Sigmoid colon (tissue), 7 donors: ENCODE measurements around the gene CLEC7A. TPM values are rescaled to one million over a fixed set of nuclear protein-coding genes. Genes with fewer than 3 reads are reported as not detected.

ENCODE experiments used
- DNase-seq: peaks from one replicate; pipeline ENCODE4 v3.0.0-alpha.2; 2019
- H3K27ac ChIP-seq, 4 donors: fragments of 200-600 bp; sonication (generic); one replicate each; pipeline ENCODE4 v1.5.1; 2016 to 2019; ENCODE audit warnings: mild to moderate bottlenecking in 1 of 4
- H3K27me3 ChIP-seq, 3 donors: fragments of 200-600 bp; sonication (generic); one replicate each; pipeline ENCODE4 v1.5.1; 2019; ENCODE audit warnings: mild to moderate bottlenecking in 1 of 3
- H3K36me3 ChIP-seq, 4 donors: fragments of 200-600 bp; sonication (generic); one replicate each; pipeline ENCODE4 v1.5.1; 2016 to 2019
- H3K4me1 ChIP-seq, 4 donors: fragments of 200-600 bp; sonication (generic); one replicate each; pipeline ENCODE4 v1.5.1; 2017 to 2019
- H3K4me3 ChIP-seq, 4 donors: fragments of 200-600 bp; sonication (generic); one replicate each; pipeline ENCODE4 v1.5.1; 2017 to 2019; ENCODE audit warnings: mild to moderate bottlenecking in 2 of 4, moderate library complexity in 1 of 4
- H3K9me3 ChIP-seq, 4 donors: fragments of 200-600 bp in 3 of 4; sonication (generic) in 3 of 4; one replicate each; pipeline versions ENCODE4 v1.5.1 to v1.6.1; 2013 to 2019
- EP300 ChIP-seq, 4 donors: sonication (generic); formaldehyde crosslinking; IDR thresholded peaks; one replicate each; pipeline ENCODE4 v1.6.1; 2017; ENCODE audit warnings: antibody characterized with exemption in 4 of 4
- POLR2A ChIP-seq, 2 donors: fragments of 450-650 bp; IDR thresholded peaks; one replicate each; pipeline ENCODE4 v1.6.1; 2016; ENCODE audit warnings: antibody characterized with exemption in 2 of 2, mild to moderate bottlenecking in 2 of 2, moderate library complexity in 2 of 2
- POLR2AphosphoS5 ChIP-seq, 4 donors: sonication (generic); formaldehyde crosslinking; IDR thresholded peaks; one replicate each; pipeline ENCODE4 v1.6.1; 2017; ENCODE audit warnings: antibody characterized with exemption in 4 of 4
- WGBS, 2 donors: extraction: QIAGEN DNeasy Blood & Tissue Kit; methylation state at CpG; one replicate each; pipeline ENCODE4 v1.1.7; 2013; 5-methylcytosine and 5-hydroxymethylcytosine counted together
- intact Hi-C: fragments of 100-400 bp; cut with DNase I; formaldehyde crosslinking; loops from one replicate; pipeline ENCODE4 v1.15.1; 2023
- polyA plus RNA-seq, 3 donors: library from polyadenylated mRNA; stranded (reverse); fragments of 200-250 nt; gene quantifications; one replicate each; pipeline ENCODE4 v1.2.3, GENCODE V29; 2013
- total RNA-seq, 4 donors: library from RNA; depleted of rRNA; stranded (reverse); fragments of >200 nt; gene quantifications; one replicate each; pipeline ENCODE4 v1.1.0, GENCODE V29; 2016
- TF ChIP-seq, protein P1 (sequence below), 4 experiments: fragments of 450-650 bp in 3 of 4; fragments of 200-600 bp in 1 of 4; IDR thresholded peaks; one replicate each; pipeline ENCODE4 v1.5.1; 2016 to 2019; ENCODE audit warnings: antibody characterized with exemption in 4 of 4, mild to moderate bottlenecking in 3 of 4, moderate library complexity in 2 of 4
- donor health status: healthy with polysubstance abuse.
- donor health status: Bipolar disorder and iron deficiency.
- donor health status: healthy.

Gene CLEC7A
- total and polyA plus RNA-seq, 7 donors, result 1.8 to 11.1 (median 8.9) TPM

DNA sequence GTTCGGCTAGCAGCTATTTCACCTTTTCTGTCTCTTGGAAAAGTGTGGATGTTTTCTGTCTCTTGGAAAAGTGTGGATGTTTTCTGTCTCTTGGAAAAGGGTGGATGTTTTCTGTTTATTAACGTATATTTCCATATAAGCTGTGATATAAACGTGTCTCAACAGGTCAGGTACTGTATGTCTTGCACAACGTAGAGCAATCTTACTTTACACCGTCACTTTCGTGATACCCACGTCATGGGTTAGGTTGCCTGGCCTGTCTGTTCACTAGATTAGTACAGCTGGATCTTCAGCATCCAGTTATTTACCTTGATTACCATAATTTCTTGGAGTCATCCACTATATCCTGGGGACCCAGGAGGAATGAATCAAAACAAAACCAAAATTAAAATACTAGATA is 14.1 kb downstream of the CLEC7A start:
- Histone ChIP-seq H3K27ac (no peak overlapping the region), H3K4me1 (no peaks in the 10 kb centered on the region), H3K27me3 (no peaks in the 10 kb centered on the region), H3K36me3 (no peaks in the 10 kb centered on the region), H3K9me3 (no peaks in the 10 kb centered on the region), H3K4me3 (no peak overlapping the region)
- WGBS, 2 donors, result 86 to 89% methylated on average over 7 of the region's 7 CpGs
- DNase-seq, result no peak
- TF ChIP-seq, protein P1, sequence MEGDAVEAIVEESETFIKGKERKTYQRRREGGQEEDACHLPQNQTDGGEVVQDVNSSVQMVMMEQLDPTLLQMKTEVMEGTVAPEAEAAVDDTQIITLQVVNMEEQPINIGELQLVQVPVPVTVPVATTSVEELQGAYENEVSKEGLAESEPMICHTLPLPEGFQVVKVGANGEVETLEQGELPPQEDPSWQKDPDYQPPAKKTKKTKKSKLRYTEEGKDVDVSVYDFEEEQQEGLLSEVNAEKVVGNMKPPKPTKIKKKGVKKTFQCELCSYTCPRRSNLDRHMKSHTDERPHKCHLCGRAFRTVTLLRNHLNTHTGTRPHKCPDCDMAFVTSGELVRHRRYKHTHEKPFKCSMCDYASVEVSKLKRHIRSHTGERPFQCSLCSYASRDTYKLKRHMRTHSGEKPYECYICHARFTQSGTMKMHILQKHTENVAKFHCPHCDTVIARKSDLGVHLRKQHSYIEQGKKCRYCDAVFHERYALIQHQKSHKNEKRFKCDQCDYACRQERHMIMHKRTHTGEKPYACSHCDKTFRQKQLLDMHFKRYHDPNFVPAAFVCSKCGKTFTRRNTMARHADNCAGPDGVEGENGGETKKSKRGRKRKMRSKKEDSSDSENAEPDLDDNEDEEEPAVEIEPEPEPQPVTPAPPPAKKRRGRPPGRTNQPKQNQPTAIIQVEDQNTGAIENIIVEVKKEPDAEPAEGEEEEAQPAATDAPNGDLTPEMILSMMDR (IDR thresholded peaks at IDR 0.05), result no peak
- TF ChIP-seq POLR2AphosphoS5 (IDR thresholded peaks at IDR 0.05), result no peak
- TF ChIP-seq POLR2A (IDR thresholded peaks at IDR 0.05), result no peak
- TF ChIP-seq EP300 (IDR thresholded peaks at IDR 0.05), result no peak
- intact Hi-C loops, result no loop called here

DNA sequence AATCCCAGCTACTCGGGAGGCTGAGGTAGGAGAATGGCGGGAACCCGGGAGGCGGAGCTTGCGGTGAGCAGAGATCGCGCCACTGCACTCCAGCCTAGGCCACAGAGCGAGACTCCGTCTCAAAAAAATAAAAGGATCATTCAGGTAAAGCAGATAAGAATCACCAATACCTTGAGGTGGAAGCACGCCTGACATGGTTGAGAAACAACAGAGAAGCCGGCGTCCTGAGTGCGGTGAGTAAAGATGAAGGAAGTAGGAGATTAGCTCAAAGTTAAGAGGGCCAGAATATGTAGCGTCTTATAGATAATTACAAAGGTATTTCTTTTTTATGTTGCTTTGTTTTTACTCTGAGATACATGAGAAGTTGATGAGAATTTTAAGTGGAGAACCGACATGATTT is 14.7 kb downstream of the CLEC7A start:
- no peaks in the 10 kb centered on the region for H3K4me1 ChIP-seq
- no peak for TF ChIP-seq POLR2AphosphoS5 (IDR thresholded peaks at IDR 0.05)
- TF ChIP-seq EP300 (IDR thresholded peaks at IDR 0.05), result no peak
- TF ChIP-seq, protein P1 (IDR thresholded peaks at IDR 0.05), result no peak
- no peak for TF ChIP-seq POLR2A (IDR thresholded peaks at IDR 0.05)
- no peak for DNase-seq
- H3K9me3 ChIP-seq, result no peaks in the 10 kb centered on the region
- no peak overlapping the region for H3K4me3 ChIP-seq
- WGBS, 2 donors, result 89 to 92% methylated on average over 15 of the region's 15 CpGs
- H3K27ac ChIP-seq, result no peak overlapping the region
- intact Hi-C loops, result no loop called here
- H3K27me3 ChIP-seq, result no peaks in the 10 kb centered on the region
- no peaks in the 10 kb centered on the region for H3K36me3 ChIP-seq

DNA sequence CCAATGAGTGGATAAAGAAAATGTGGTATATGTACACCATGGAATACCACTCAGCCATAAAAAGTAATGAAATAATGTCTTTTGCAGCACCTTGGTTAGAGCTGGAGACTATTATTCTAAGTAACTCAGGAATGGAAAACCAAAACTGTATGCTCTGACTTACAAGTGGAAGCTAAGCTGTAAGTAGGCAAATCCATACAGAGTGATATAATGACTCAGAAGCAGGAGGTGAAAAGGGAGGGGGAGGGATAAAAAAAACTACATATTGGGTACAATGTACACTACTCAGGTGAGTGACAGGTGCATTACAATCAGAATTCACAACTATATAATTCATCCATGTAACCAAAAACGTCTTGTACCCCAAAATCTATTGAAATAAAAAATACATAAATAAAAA is 16.1 kb downstream of the CLEC7A start:
- DNase-seq, result no peak
- 24 to 68% methylated on average over 1 of the region's 1 CpG for WGBS, 2 donors
- no peaks in the 10 kb centered on the region for H3K9me3 ChIP-seq
- H3K36me3 ChIP-seq, result no peaks in the 10 kb centered on the region
- no peak overlapping the region for H3K27ac ChIP-seq
- TF ChIP-seq POLR2A (IDR thresholded peaks at IDR 0.05), result no peak
- no peak for TF ChIP-seq EP300 (IDR thresholded peaks at IDR 0.05)
- TF ChIP-seq, protein P1 (IDR thresholded peaks at IDR 0.05), result no peak
- no peak for TF ChIP-seq POLR2AphosphoS5 (IDR thresholded peaks at IDR 0.05)
- H3K4me1 ChIP-seq, result no peaks in the 10 kb centered on the region
- H3K4me3 ChIP-seq, result no peak overlapping the region
- intact Hi-C loops, result no loop called here
- H3K27me3 ChIP-seq, result no peaks in the 10 kb centered on the region

DNA sequence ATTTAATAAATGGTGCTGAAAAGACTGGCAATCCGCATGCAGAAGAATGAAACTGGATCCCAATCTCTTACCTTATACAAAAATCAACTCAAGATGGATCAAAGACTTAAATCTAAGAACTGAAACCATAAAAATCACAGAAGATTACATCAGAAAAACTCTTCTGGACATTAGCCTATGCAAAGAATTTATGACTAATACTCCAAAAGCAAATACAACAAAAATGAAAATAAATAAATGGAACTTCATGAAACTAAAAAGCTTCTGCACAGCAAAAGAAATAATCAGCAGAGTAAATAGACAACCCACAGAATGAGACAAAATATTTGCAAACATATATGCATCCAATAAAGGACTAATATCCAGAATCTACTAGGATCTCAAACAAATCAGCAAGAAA is 16.9 kb downstream of the CLEC7A start:
- H3K4me3 ChIP-seq, result no peak overlapping the region

More for the DNA sequence above, 16.9 kb downstream of the CLEC7A start:
- no peak for DNase-seq
- WGBS, 2 donors, result 92 to 95% methylated on average over 1 of the region's 1 CpG
- no peaks in the 10 kb centered on the region for H3K27me3 ChIP-seq
- no peaks in the 10 kb centered on the region for H3K36me3 ChIP-seq
- intact Hi-C loops, result no loop called here
- H3K4me1 ChIP-seq, result no peaks in the 10 kb centered on the region
- no peaks in the 10 kb centered on the region for H3K9me3 ChIP-seq
- no peak overlapping the region for H3K27ac ChIP-seq
- TF ChIP-seq POLR2AphosphoS5 (IDR thresholded peaks at IDR 0.05) (no peak), EP300 (IDR thresholded peaks at IDR 0.05) (no peak), POLR2A (IDR thresholded peaks at IDR 0.05) (no peak)
- TF ChIP-seq, protein P1 (IDR thresholded peaks at IDR 0.05), result no peak
